GM12873 (cell line): ENCODE data around the gene CFAP92.

Experiments
- CTCF ChIP-seq: IDR thresholded peaks from 2 replicates; pipeline ENCODE4 v1.5.1; 2012; ENCODE audit warnings: low read depth, mild to moderate bottlenecking, moderate library complexity, low read length, control low read depth; ENCODE audit not compliant: insufficient read depth; ENCODE audit errors: missing control alignments

Gene CFAP92

GRCh38 chr3:128987302-128988100, 6.4 kb downstream of the CFAP92 start:
- no peak for TF ChIP-seq CTCF

- no peak for TF ChIP-seq CTCF
Measured at GRCh38 chr3:128984596-128984995, 9.3 kb downstream of the CFAP92 start.

GRCh38 chr3:128983293-128984069, 10.4 kb downstream of the CFAP92 start:
- no peak for TF ChIP-seq CTCF

GRCh38 chr3:128975276-128975675, 18.6 kb downstream of the CFAP92 start:
- no peak for TF ChIP-seq CTCF

- no peak for TF ChIP-seq CTCF
Measured at GRCh38 chr3:128973988-128974564, 19.8 kb downstream of the CFAP92 start.

GRCh38 chr3:128971421-128972100, 22.3 kb downstream of the CFAP92 start:
- TF ChIP-seq CTCF = no peak

- no peak for TF ChIP-seq CTCF
Measured at GRCh38 chr3:128970740-128971047, 23.2 kb downstream of the CFAP92 start.
